Renal cortex interstitium (tissue), 11 donors: ENCODE results near the gene RNF213. TPM values are rescaled to one million over a fixed set of nuclear protein-coding genes. Genes with fewer than 3 reads are reported as not detected.
"Not testable (repeated sequence)": the region's sequence is repeated elsewhere in the genome, so short reads cannot be mapped to it uniquely, and the experiment has no call there.

ENCODE experiments used
- DNase-seq, 11 donors: peaks; one replicate each; pipeline ENCODE4 v3.0.0-alpha.2; 2013; ENCODE audit warnings: low read depth in 9 of 11, low spot score in 4 of 11; ENCODE audit errors: extremely low read depth in 1 of 11
- polyA plus RNA-seq, 3 donors: library from polyadenylated mRNA; unstranded; fragments of 120-200 nt; gene quantifications; one replicate each; pipeline ENCODE4 v1.2.1, GENCODE V29; 2013; ENCODE audit not compliant: insufficient read length in 3 of 3

Gene RNF213
- polyA plus RNA-seq, 3 donors: 62.4 to 112 (median 71.0) TPM

- no peak for DNase-seq
Measured at GRCh38 chr17:80307994-80308691, 47.5 kb downstream of the RNF213 start.

DNA sequence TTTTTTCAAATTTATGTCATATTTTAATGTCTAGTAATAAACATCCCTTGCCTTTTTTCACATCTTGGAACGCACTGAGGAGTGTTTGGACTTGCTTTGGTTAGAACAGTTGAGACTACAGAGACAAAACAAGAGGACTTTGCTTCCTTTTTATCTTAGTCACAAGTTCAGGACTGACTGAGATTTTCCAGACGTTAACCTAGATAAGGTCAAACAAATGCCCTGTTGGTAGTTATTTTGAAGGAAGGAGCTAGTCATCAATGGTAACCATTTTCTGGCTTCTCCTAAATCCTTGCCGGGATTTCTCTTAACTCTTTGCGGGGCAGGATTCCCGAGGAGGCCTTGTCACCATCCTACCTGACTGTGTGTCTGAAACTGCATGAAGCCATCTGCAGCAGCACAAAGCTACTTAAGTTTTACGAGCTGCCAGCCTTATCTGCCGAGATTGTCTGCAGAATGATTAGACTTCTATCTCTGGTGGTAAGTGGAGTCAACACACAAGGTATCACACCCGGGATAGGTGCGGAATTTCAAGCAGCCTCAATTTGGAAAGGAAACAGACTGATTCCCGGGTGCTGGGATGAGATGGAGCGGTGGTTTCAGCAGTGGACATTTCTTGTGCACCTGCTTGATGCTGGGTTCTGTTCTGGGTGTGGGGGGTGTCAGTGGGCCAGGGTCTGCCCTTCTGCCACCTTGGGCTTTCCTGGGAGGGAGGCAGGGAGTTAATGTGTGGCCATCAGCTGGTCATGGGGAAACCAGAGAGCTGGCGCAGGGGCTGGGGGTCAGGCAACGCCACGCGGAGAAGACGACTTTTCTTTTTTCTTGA, 48.3 kb downstream of the RNF213 start:
- DNase-seq: no peak

DNA sequence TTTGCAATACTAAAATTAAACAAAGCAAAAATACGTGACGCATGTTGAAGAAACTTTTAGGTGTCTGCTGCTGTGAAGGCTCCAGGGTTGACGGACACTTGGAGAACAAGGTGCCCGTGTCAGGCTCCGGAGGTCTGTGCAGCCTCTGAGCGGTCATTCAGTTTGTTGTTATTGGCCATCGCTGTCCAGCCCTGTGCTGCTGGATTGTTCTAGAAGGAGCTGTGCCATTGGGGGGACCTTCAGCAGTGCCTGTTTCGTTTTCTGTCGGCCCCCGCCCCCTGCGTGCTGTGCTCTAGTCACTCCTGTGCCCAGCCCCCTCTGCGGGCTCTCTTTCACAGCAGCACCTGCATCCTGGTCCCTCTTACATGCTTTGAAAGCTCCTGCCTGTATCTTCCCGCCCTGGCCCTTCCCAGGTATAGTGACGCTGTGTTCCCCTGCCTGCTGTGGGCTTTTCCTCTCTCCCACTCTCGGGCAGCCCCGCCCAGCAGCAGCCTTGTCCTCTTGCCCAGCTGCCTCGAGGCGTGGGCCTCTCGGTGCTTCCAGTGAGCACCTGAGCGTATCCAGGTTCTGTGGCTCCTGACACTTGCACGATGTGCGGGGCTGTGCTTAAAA, 50.7 kb downstream of the RNF213 start:
- DNase-seq: no peak

- no peak for DNase-seq
Measured at GRCh38 chr17:80312621-80313135, 52.0 kb downstream of the RNF213 start.

- DNase-seq: no peak
Measured at GRCh38 chr17:80313160-80313829, 52.6 kb downstream of the RNF213 start.

DNA sequence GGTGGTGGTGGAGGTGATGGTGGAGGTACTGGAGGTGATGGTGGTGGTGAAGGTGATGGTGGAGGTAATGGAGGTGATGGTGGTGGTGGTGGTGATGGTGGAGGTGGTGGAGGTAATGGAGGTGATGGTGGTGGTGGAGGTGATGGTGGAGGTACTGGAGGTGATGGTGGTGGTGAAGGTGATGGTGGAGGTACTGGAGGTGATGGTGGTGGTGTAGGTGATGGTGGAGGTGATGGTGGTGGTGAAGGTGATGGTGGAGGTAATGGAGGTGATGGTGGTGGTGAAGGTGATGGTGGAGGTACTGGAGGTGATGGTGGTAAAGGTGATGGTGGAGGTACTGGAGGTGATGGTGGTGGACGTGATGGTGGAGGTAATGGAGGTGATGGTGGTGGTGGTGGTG, 53.3 kb downstream of the RNF213 start:
- not testable (repeated sequence) for DNase-seq

- no peak for DNase-seq
Measured at GRCh38 chr17:80315517-80316182, 55.0 kb downstream of the RNF213 start.

- no peak for DNase-seq
Measured at GRCh38 chr17:80316431-80316830, 55.8 kb downstream of the RNF213 start.

DNA sequence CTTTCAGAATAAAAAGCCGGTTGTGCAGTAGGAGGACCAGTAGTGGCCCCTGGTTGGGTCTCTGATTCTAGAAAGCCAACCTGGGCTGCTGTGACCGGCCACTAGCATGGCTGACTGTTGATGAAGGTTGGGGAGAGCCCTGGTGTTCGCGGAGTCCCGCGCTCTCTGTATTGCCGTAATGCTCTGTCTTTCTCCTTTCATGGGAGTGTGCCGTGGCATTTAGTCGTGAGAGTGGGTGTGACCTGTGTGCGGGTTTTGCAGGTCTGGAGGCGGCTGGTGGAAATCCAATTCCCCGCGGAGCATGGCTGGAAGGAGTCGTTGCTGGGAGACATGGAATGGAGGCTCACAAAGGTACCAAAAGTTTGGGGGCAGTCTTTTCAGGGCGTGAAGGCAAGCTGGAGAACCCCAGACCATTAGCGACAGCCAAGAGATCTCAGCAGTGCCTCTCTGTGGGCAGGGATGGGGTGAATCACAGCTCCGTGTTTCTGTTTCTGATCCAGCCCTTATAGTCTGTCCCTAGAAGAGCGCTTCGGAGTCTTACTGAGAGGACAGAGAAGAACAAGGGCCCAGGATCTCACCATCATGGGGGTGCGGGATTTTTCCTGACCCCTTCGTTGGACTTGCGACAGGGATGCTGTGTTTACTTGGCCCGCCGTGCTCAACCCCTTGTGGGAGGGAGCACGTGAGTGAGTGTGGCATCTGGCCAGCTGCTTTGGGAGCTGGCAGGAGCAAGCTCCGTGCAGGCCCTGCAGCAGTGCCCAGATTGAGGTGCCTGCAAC, 56.5 kb downstream of the RNF213 start:
- no peak for DNase-seq

DNA sequence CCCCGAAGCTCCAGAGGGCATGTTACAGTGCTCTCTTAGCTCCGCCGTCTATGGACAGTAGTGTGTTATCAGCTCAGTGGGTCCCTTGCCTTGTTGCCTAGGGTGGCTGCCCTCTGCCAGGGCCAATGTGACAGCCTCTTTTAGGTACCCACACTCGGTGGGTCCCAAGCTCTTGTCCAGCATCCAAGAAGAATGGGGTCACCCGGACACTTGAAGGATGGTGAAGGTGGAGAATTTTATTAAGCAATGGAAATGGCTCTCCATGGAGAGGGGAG, 57.0 kb downstream of the RNF213 start:
- no peak for DNase-seq

GRCh38 chr17:80318166-80318565, 57.5 kb downstream of the RNF213 start:
- DNase-seq: no peak

- DNase-seq: no peak
Measured at GRCh38 chr17:80319262-80319998, 58.8 kb downstream of the RNF213 start.

- DNase-seq: no peak
Measured at GRCh38 chr17:80319999-80320344, 59.3 kb downstream of the RNF213 start.

DNA sequence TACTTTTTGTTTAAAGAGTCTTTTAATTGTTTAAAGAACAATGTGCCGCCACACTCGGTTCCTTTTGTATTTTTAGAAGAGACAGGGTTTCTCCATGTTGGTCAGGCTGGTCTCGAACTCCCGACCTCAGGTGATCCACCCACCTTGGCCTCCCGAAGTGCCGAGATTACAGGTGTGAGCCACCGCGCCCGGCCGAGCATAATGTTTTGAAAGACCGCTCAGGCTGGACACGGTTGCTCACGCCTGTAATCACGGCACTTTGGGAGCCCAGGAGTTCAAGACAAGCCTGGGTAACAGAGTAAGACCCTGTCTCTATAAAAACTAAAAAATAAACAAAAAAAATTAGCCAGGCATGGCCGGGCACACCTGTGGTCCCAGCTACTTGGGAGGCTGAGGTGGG, 59.8 kb downstream of the RNF213 start:
- DNase-seq: no peak

GRCh38 chr17:80322864-80323263, 62.2 kb downstream of the RNF213 start:
- DNase-seq: no peak

GRCh38 chr17:80323982-80324381, 63.3 kb downstream of the RNF213 start:
- DNase-seq: no peak

GRCh38 chr17:80327518-80327917, 66.9 kb downstream of the RNF213 start:
- no peak for DNase-seq
